Neuron (in vitro differentiated cells): ENCODE results near the gene ETV6.

Experiments
- H2AFZ ChIP-seq: one replicate; pipeline ENCODE4 v1.6.1; 2013; ENCODE audit warnings: low read depth, mild to moderate bottlenecking, inconsistent platforms, low read length, moderate library complexity
- H3K27me3 ChIP-seq: one replicate; pipeline ENCODE4 v1.6.1; 2013; ENCODE audit warnings: low read length; ENCODE audit not compliant: insufficient read depth
- H3K36me3 ChIP-seq: one replicate; pipeline ENCODE4 v1.6.1; 2013; ENCODE audit warnings: low read length; ENCODE audit not compliant: insufficient read depth
- H3K4me1 ChIP-seq: one replicate; pipeline ENCODE4 v1.6.1; 2013; ENCODE audit warnings: low read length; ENCODE audit not compliant: insufficient read depth
- H3K4me3 ChIP-seq: 2 replicates; pipeline ENCODE4 v1.5.1; 2013; ENCODE audit warnings: mild to moderate bottlenecking, low read length, moderate library complexity
- H3K9me3 ChIP-seq: one replicate; pipeline ENCODE4 v1.6.1; 2013; ENCODE audit warnings: low read length

ETV6 gene

DNA sequence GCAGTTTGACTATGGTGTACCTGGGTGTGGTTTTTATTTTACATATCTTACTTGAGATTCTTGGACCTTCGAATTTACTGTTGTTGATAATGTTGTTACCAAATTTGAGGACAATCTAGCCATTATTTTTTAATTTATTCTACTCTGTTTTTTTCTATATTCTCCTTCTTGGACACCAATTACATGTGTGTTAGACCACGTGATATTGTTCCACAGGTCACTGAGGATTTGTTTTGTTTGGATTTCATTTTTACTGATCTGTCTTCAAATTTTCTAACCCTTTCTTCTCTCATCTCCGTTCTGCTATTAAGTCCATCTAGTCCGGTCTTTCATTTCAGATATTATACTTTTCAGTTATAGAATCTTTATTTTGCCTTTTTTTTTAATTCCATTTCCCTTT lies 216.3 kb downstream of the ETV6 start:
- Histone ChIP-seq H3K9me3 (peaks cover 3% of the 10 kb centered on the region), H2AFZ (no peak overlapping the region), H3K27me3 (no peaks in the 10 kb centered on the region), H3K36me3 (peaks cover 20% of the 10 kb centered on the region), H3K4me1 (peaks cover 2% of the 10 kb centered on the region), H3K4me3 (no peak overlapping the region)

DNA sequence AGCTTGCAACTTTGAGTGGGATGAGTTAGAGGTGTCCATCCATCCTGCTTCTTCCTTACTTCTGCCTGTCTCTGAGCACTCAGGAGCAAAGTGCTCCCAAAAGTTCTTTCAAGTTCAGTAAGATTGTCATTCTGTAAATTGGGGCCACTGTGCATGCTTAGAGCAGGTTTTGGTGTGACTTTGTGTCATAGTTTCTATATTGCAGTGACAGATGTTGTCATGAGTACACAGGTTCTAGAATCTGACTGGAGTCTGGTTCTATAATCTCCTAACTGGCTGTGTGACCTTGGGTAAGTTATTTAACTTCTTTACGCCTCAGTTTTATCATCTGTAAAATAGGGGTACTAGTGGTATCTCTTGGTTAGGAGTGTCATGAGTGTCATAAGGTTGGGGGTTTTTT lies 218.6 kb downstream of the ETV6 start:
- Histone ChIP-seq H3K36me3 (peaks cover 28% of the 10 kb centered on the region), H2AFZ (no peak overlapping the region), H3K4me3 (no peak overlapping the region)

DNA sequence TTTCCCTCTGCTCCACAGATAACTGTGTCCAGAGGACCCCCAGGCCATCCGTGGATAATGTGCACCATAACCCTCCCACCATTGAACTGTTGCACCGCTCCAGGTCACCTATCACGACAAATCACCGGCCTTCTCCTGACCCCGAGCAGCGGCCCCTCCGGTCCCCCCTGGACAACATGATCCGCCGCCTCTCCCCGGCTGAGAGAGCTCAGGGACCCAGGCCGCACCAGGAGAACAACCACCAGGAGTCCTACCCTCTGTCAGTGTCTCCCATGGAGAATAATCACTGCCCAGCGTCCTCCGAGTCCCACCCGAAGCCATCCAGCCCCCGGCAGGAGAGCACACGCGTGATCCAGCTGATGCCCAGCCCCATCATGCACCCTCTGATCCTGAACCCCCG lies 219.9 kb downstream of the ETV6 start:
- no peak overlapping the region for H3K4me3 ChIP-seq
- no peaks in the 10 kb centered on the region for H3K4me1 ChIP-seq
- H3K27me3 ChIP-seq = no peaks in the 10 kb centered on the region
- H3K9me3 ChIP-seq = peaks cover 3% of the 10 kb centered on the region
- H3K36me3 ChIP-seq = peaks cover 25% of the 10 kb centered on the region
- H2AFZ ChIP-seq = no peak overlapping the region

More for the DNA sequence above, 218.6 kb downstream of the ETV6 start:
- H3K4me1 ChIP-seq = no peaks in the 10 kb centered on the region
- H3K27me3 ChIP-seq = no peaks in the 10 kb centered on the region
- peaks cover 3% of the 10 kb centered on the region for H3K9me3 ChIP-seq

GRCh38 chr12:11870041-11870451 lies 220.6 kb downstream of the ETV6 start:
- no peaks in the 10 kb centered on the region for H3K4me1 ChIP-seq
- H3K27me3 ChIP-seq = no peaks in the 10 kb centered on the region
- peaks cover 25% of the 10 kb centered on the region for H3K36me3 ChIP-seq
- H3K4me3 ChIP-seq = no peak overlapping the region
- H2AFZ ChIP-seq = no peak overlapping the region
- peaks cover 3% of the 10 kb centered on the region for H3K9me3 ChIP-seq

GRCh38 chr12:11872055-11872454 lies 222.6 kb downstream of the ETV6 start:
- Histone ChIP-seq H3K27me3 (no peaks in the 10 kb centered on the region), H3K4me1 (no peaks in the 10 kb centered on the region), H2AFZ (no peak overlapping the region), H3K36me3 (peaks cover 25% of the 10 kb centered on the region), H3K9me3 (peaks cover under 1% of the 10 kb centered on the region), H3K4me3 (no peak overlapping the region)

GRCh38 chr12:11875414-11875935 lies 226.0 kb downstream of the ETV6 start:
- Histone ChIP-seq H3K9me3 (no peaks in the 10 kb centered on the region), H3K4me3 (no peak overlapping the region), H3K36me3 (peaks cover 11% of the 10 kb centered on the region)

GRCh38 chr12:11876307-11876706 lies 226.8 kb downstream of the ETV6 start:
- H3K4me1 ChIP-seq = peaks cover 21% of the 10 kb centered on the region
- peaks cover 5% of the 10 kb centered on the region for H3K36me3 ChIP-seq
- H3K9me3 ChIP-seq = peaks cover 2% of the 10 kb centered on the region
- H2AFZ ChIP-seq = no peak overlapping the region
- H3K27me3 ChIP-seq = no peaks in the 10 kb centered on the region
- H3K4me3 ChIP-seq = no peak overlapping the region

More at GRCh38 chr12:11875414-11875935, 226.0 kb downstream of the ETV6 start:
- H3K4me1 ChIP-seq = peaks cover 21% of the 10 kb centered on the region
- no peak overlapping the region for H2AFZ ChIP-seq
- H3K27me3 ChIP-seq = no peaks in the 10 kb centered on the region

- no peak overlapping the region for H3K4me3 ChIP-seq
- H3K27me3 ChIP-seq = no peaks in the 10 kb centered on the region
- H3K4me1 ChIP-seq = peaks cover 21% of the 10 kb centered on the region
- no peaks in the 10 kb centered on the region for H3K36me3 ChIP-seq
- H3K9me3 ChIP-seq = peaks cover 2% of the 10 kb centered on the region
- H2AFZ ChIP-seq = no peak overlapping the region
Observed at GRCh38 chr12:11877102-11877826, 227.8 kb downstream of the ETV6 start.

GRCh38 chr12:11877869-11878780 lies 228.7 kb downstream of the ETV6 start:
- H3K36me3 ChIP-seq = no peaks in the 10 kb centered on the region
- H3K27me3 ChIP-seq = no peaks in the 10 kb centered on the region
- H2AFZ ChIP-seq = no peak overlapping the region
- peaks cover 2% of the 10 kb centered on the region for H3K9me3 ChIP-seq
- H3K4me3 ChIP-seq = no peak overlapping the region
- peaks cover 21% of the 10 kb centered on the region for H3K4me1 ChIP-seq

DNA sequence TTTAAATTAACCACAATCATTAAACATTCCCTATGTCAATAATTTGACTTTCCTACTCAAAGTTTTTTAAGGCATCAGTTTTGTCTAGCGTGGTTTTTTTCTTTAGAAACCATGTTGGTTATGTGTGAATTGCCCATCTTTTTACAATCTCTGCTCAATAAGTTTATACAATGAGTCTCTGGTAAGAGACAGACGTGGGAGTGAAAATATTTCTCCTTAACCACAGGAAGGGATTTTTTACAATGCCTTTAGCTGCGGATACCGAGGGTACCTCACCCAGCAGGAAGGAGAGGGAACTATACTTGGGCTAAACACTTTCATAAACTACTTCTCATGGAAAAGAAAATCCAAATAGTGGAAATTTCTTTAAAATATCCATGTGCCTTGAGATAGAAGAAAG lies 229.8 kb downstream of the ETV6 start:
- peaks cover 2% of the 10 kb centered on the region for H3K9me3 ChIP-seq
- H3K27me3 ChIP-seq = no peaks in the 10 kb centered on the region
- peaks cover 21% of the 10 kb centered on the region for H3K4me1 ChIP-seq
- H3K36me3 ChIP-seq = peaks cover 1% of the 10 kb centered on the region
- H2AFZ ChIP-seq = no peak overlapping the region
- H3K4me3 ChIP-seq = no peak overlapping the region

DNA sequence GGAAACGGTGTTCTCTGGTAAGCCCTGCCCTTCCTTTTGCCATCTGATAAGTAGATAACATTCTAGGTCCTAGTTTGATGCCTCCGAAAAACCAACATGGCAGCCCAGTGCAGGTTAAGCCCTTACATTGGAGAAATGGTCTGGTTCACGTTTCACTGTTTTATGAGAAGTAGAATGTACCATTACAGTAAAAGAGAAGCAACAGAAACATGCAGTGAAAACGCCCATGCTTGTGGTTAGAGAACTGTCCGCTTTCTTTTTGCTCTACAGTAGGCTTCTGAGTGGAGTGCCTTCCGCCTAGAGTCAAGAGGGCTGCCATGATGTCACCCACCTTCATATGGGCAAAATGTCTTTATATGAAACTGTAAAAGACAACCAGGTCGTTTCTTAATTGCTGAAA lies 230.9 kb downstream of the ETV6 start:
- H3K4me1 ChIP-seq = peaks cover 26% of the 10 kb centered on the region

GRCh38 chr12:11881835-11882234 lies 232.4 kb downstream of the ETV6 start:
- peaks cover 5% of the 10 kb centered on the region for H3K9me3 ChIP-seq
- H2AFZ ChIP-seq = no peak overlapping the region
- H3K27me3 ChIP-seq = no peaks in the 10 kb centered on the region
- H3K36me3 ChIP-seq = peaks cover 20% of the 10 kb centered on the region
- H3K4me1 ChIP-seq = peaks cover 26% of the 10 kb centered on the region
- no peak overlapping the region for H3K4me3 ChIP-seq

More for the DNA sequence above, 230.9 kb downstream of the ETV6 start:
- H2AFZ ChIP-seq = no peak overlapping the region
- H3K27me3 ChIP-seq = no peaks in the 10 kb centered on the region
- no peak overlapping the region for H3K4me3 ChIP-seq
- H3K36me3 ChIP-seq = peaks cover 12% of the 10 kb centered on the region
- peaks cover 2% of the 10 kb centered on the region for H3K9me3 ChIP-seq
